Left lung (tissue), 10 donors: ENCODE results near the gene SELENOV. TPM values are rescaled to one million over a fixed set of nuclear protein-coding genes. Genes with fewer than 3 reads are reported as not detected.
A peak's percentile ranks its signal among the peaks of the same experiment; 100 is the strongest.

Source experiments
- ATAC-seq: fragments of 200-7000 bp; cut with Tn5 transposase; one replicate; pipeline ENCODE4 v1.9.1; 2020; ENCODE audit warnings: moderate library complexity
- DNase-seq, 4 donors: peaks; one replicate each; pipeline ENCODE4 v3.0.0-alpha.2; 2013 to 2020
- H3K27ac ChIP-seq, 2 donors: fragments of 200-600 bp; sonication (generic) in 1 of 2; one replicate each; pipeline versions ENCODE4 v1.5.0 to v1.8.0; 2020 to 2021
- H3K27me3 ChIP-seq, 2 donors: fragments of 200-600 bp; sonication (generic) in 1 of 2; one replicate each; pipeline versions ENCODE4 v1.5.0 to v1.8.0; 2020 to 2021
- H3K36me3 ChIP-seq, 2 donors: fragments of 200-600 bp; sonication (generic) in 1 of 2; one replicate each; pipeline versions ENCODE4 v1.5.0 to v1.8.0; 2020 to 2021
- H3K4me1 ChIP-seq, 2 donors: fragments of 200-600 bp; one replicate each; pipeline ENCODE4 v1.8.0; 2021
- H3K4me3 ChIP-seq, 2 donors: fragments of 200-600 bp; sonication (generic) in 1 of 2; one replicate each; pipeline versions ENCODE4 v1.5.0 to v1.8.0; 2020 to 2021; ENCODE audit warnings: mild to moderate bottlenecking in 1 of 2
- H3K9me3 ChIP-seq, 2 donors: fragments of 200-600 bp; sonication (generic) in 1 of 2; one replicate each; pipeline versions ENCODE4 v1.5.0 to v1.8.0; 2020 to 2021
- CTCF ChIP-seq, 2 donors: fragments of 200-600 bp; sonication (generic) in 1 of 2; IDR thresholded peaks; one replicate each; pipeline versions ENCODE4 v1.5.0 to v1.8.0; 2021; ENCODE audit warnings: antibody characterized with exemption in 2 of 2
- intact Hi-C, 2 donors: fragments of 100-400 bp; cut with DNase I; formaldehyde crosslinking; loops; one replicate each; pipeline versions ENCODE4 v1.11.2 to v1.14.2; 2022
- polyA plus RNA-seq, 6 donors: library from polyadenylated mRNA; unstranded; fragments of 120-200 nt; gene quantifications; one replicate each; pipeline ENCODE4 v1.2.1, GENCODE V29; 2013; ENCODE audit not compliant: insufficient read length in 6 of 6
- total RNA-seq, 2 donors: library from RNA; stranded (reverse); fragmentation: NEBNext Ultra II Directional; extraction: Animal tissue kit (Norgen Biotek cat#: 25700); gene quantifications; one replicate each; pipeline ENCODE4 v1.2.1, GENCODE V29; 2021
- donor health status: DM: no; HTN: yes; CAD: no.
- donor health status: DM: no; HTN: no; CAD: no.

The SELENOV gene
- total and polyA plus RNA-seq, 8 donors = 0.18 to 0.64 (median 0.34) TPM; not detected in 2

DNA sequence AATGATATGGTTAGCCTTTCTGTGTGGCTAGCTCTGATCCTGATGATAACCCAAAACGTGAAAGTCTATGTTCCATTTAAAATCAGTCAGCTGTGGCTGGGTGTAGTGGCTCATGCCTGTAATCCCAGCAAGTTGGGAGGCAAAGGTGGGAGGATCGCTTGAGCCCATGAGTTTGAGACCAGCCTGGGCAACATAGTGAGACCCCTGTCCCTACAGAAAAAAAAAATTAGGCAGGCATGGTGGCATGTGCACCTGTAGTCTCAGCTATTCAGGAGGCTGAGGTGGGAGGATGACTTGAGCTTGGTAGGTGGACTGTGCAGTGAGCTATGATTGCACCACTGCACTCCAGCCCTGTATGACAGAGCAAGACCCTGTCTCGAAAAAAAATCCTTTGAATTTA is 18.9 kb downstream of the SELENOV start:
- intact Hi-C loops = loop anchor here in 1 of 2 donors (10.0 kb wide), 1 partner anchor 59 kb away; no protein-coding TSS in a partner anchor
- H3K4me3 ChIP-seq = no peak overlapping the region
- no peak for TF ChIP-seq CTCF (IDR thresholded peaks at IDR 0.05)
- H3K36me3 ChIP-seq = no peaks in the 10 kb centered on the region
- no peaks in the 10 kb centered on the region for H3K27me3 ChIP-seq
- no peak for DNase-seq
- H3K4me1 ChIP-seq = peaks cover 10 to 25% of the 10 kb centered on the region in 2 donors
- H3K27ac ChIP-seq = no peak overlapping the region
- no peak for ATAC-seq
- H3K9me3 ChIP-seq = no peaks in the 10 kb centered on the region

GRCh38 chr19:39539165-39539517 is 24.2 kb downstream of the SELENOV start:
- Histone ChIP-seq H3K9me3 (no peaks in the 10 kb centered on the region), H3K4me1 (peaks cover 10 to 29% of the 10 kb centered on the region in 2 donors), H3K27me3 (no peaks in the 10 kb centered on the region), H3K4me3 (peak overlapping the region; percentile 68 to 73), H3K27ac (peak overlapping the region; percentile 90 to 93), H3K36me3 (no peaks in the 10 kb centered on the region)
- ATAC-seq (no peak), DNase-seq (no peak)
- intact Hi-C loops = loop anchor here in 1 of 2 donors (10.0 kb wide), 1 partner anchor 64 kb away; no protein-coding TSS in a partner anchor
- no peak for TF ChIP-seq CTCF (IDR thresholded peaks at IDR 0.05)

DNA sequence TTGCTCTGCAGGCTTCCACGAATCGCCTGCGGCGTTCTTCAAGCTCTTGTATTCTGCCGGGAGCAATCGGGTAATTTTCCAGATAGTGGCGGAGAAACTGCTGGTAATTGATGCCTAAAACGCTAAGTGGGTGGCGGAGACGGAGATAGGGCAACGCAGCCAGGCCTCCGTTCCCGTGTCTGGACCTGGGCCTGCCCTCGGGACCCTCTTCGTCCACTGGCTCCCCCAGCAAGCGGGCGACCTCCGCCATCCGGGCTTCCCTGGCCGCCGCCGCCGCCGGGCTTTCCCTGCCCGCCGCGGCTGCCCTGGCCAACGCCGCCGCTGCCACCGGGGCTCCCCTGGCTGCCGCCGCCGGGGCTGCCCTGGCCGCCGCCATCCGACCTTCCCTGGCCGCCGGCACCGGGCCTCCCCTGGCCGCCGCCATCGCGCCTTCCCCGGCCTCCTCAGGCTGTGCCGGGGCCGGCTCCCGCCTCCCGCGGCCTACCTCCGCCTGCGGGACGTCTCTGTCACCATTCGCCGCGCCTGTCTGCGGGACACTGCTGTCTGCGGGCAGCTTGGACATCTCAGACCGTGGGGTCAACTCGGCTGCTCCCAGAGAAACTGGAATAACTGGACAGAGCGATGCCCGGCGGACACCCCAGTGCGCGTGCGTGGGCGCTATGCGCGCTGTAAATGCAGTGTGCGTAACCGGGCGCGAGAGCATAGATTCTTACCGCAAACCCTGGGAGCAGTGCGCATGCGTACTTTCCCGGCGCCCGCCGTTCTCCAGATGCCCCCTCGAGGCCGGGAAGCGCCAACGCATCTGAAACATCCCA is 24.8 kb downstream of the SELENOV start, which contains the start of gene EID2:
Gene EID2, minus strand, starts transcription at position 644 of the 815 bp plus-strand sequence. Its CDS starts 82 bp downstream, at position 562.
- no peaks in the 10 kb centered on the region for H3K36me3 ChIP-seq
- H3K9me3 ChIP-seq = no peaks in the 10 kb centered on the region
- H3K4me3 ChIP-seq = peak within 1 kb of the TSS; percentile 68 to 73
- intact Hi-C loops = loop anchor here in 1 of 2 donors (10.0 kb wide), 1 partner anchor 65 kb away; no protein-coding TSS in a partner anchor
- DNase-seq (peak; percentile 95 to 97 (median 96)), ATAC-seq (peak; percentile 97)
- no peaks in the 10 kb centered on the region for H3K27me3 ChIP-seq
- TF ChIP-seq CTCF (IDR thresholded peaks at IDR 0.05) = peak; percentile 84 to 92
- H3K27ac ChIP-seq = peak within 1 kb of the TSS; percentile 90 to 93
- peaks cover 10 to 29% of the 10 kb centered on the region in 2 donors for H3K4me1 ChIP-seq

DNA sequence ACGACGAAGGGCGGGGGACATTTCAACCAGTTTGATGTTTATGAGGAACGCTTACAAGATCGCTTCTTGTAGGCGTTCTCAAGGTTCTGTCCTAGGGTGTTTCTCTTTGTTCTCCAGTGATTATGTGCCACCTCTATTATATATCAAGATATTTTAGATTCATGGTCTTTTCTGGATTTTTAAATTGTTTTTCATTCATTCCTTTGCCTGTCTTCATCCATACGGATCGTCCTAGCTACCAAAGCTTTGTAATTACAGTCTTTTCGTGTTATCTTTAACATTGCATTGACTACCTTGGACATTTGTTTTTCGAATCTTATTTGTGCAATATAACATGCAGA is 25.4 kb downstream of the SELENOV start:
- peak overlapping the region in 1 of 2 donors; percentile 90 for H3K27ac ChIP-seq
- no peaks in the 10 kb centered on the region for H3K36me3 ChIP-seq
- DNase-seq (no peak), ATAC-seq (no peak)
- H3K4me1 ChIP-seq = peaks cover 10 to 29% of the 10 kb centered on the region in 2 donors
- no peaks in the 10 kb centered on the region for H3K9me3 ChIP-seq
- peak overlapping the region in 1 of 2 donors; percentile 73 for H3K4me3 ChIP-seq
- peaks cover 0 to 5% of the 10 kb centered on the region in 2 donors for H3K27me3 ChIP-seq
- intact Hi-C loops = no loop called here
- no peak for TF ChIP-seq CTCF (IDR thresholded peaks at IDR 0.05)

DNA sequence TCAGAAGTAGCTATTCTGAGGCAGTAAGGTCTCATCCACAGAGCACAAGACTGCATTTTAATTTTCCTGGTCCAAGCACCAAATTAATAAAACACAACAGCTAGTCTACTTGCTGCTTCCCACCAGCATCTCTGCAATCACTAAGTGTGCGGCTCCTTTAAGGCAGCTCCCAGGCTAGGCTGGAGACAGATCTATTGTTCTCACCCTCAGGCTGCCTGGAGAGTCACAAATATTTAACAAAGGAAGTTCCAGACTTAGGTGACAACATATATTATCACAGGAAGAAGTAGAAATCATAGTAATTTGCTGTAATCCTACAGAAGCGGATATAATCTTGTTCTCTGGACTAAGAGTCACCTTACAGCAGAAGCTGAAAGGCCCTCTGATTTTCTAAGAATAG is 27.3 kb downstream of the SELENOV start:
- ATAC-seq (no peak), DNase-seq (no peak)
- no peaks in the 10 kb centered on the region for H3K9me3 ChIP-seq
- no peak overlapping the region for H3K4me3 ChIP-seq
- H3K27ac ChIP-seq = no peak overlapping the region
- no peak for TF ChIP-seq CTCF (IDR thresholded peaks at IDR 0.05)
- H3K4me1 ChIP-seq = peaks cover 10 to 29% of the 10 kb centered on the region in 2 donors
- intact Hi-C loops = no loop called here
- H3K36me3 ChIP-seq = no peaks in the 10 kb centered on the region
- H3K27me3 ChIP-seq = peaks cover 0 to 13% of the 10 kb centered on the region in 2 donors
